DMS 273 (cell line): Measurements from ENCODE around the gene ERBB2.
A peak's percentile ranks its signal among the peaks of the same experiment; 100 is the strongest.

ENCODE experiments used
- DNase-seq: peaks from one replicate; lab custom pipeline; 2025; ENCODE audit not compliant: unreplicated experiment; lab: John Stamatoyannopoulos, UW

The ERBB2 gene

GRCh38 chr17:39665642-39666224 lies 34.1 kb upstream of the ERBB2 start:
- peak; percentile 76 for DNase-seq

GRCh38 chr17:39666231-39666600 lies 33.6 kb upstream of the ERBB2 start:
- peak; percentile 43 for DNase-seq

GRCh38 chr17:39666601-39667261 lies 33.1 kb upstream of the ERBB2 start:
- DNase-seq = peak; percentile 38

- peak; percentile 38 for DNase-seq
Measured at GRCh38 chr17:39667262-39667944, 32.5 kb upstream of the ERBB2 start.

GRCh38 chr17:39667945-39668924 lies 31.6 kb upstream of the ERBB2 start, which contains the start of gene PNMT:
PNMT (plus strand) TSS chr17:39668453; CDS start chr17:39668476, 23 bp downstream.
- peak; percentile 91 for DNase-seq

- no peak for DNase-seq
Measured at GRCh38 chr17:39669897-39670735, 29.7 kb upstream of the ERBB2 start.

- no peak for DNase-seq
Measured at GRCh38 chr17:39670746-39671145, 29.1 kb upstream of the ERBB2 start.

- DNase-seq = peak; percentile 71
Measured at GRCh38 chr17:39671651-39672521, 28.0 kb upstream of the ERBB2 start.

GRCh38 chr17:39672522-39673334 lies 27.1 kb upstream of the ERBB2 start:
- no peak for DNase-seq

GRCh38 chr17:39673335-39674081 lies 26.4 kb upstream of the ERBB2 start:
- DNase-seq = no peak

- no peak for DNase-seq
Measured at GRCh38 chr17:39674179-39674578, 25.7 kb upstream of the ERBB2 start.

- DNase-seq = peak; percentile 41
Measured at GRCh38 chr17:39674702-39675389, 25.0 kb upstream of the ERBB2 start.

GRCh38 chr17:39675390-39676082 lies 24.3 kb upstream of the ERBB2 start:
- no peak for DNase-seq

- peak; percentile 48 for DNase-seq
Measured at GRCh38 chr17:39676198-39676819, 23.6 kb upstream of the ERBB2 start.

- DNase-seq = no peak
Measured at GRCh38 chr17:39677072-39677471, 22.8 kb upstream of the ERBB2 start.
